GM12872 (cell line): ENCODE data around the gene PHC2.

ENCODE experiments used
- TF ChIP-seq, protein P1 (sequence below): IDR thresholded peaks from 3 replicates; pipeline ENCODE4 v1.5.1; 2011; ENCODE audit warnings: low read depth, mild to moderate bottlenecking, low read length, moderate library complexity; ENCODE audit not compliant: insufficient read depth

Gene PHC2

DNA sequence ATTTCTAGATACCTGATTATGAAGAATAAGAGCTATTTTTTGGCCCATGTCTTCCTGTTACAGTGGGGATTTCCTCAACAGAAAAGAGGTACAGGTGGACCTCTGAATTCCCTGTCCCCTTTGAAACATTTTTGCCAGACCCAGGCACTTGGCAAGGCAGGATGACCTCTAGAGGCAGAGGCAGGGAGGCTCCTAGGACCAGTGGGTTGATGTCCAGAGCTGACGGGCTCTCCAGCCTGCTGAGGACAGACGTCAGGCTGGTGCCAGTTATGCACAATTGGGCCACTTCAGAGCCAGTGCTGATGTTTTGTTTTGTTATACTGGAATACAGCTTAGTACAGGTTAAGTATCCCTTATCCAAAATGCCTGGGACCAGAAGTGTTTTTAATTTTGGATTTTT is 91.5 kb downstream of the PHC2 start:
- TF ChIP-seq, protein P1, sequence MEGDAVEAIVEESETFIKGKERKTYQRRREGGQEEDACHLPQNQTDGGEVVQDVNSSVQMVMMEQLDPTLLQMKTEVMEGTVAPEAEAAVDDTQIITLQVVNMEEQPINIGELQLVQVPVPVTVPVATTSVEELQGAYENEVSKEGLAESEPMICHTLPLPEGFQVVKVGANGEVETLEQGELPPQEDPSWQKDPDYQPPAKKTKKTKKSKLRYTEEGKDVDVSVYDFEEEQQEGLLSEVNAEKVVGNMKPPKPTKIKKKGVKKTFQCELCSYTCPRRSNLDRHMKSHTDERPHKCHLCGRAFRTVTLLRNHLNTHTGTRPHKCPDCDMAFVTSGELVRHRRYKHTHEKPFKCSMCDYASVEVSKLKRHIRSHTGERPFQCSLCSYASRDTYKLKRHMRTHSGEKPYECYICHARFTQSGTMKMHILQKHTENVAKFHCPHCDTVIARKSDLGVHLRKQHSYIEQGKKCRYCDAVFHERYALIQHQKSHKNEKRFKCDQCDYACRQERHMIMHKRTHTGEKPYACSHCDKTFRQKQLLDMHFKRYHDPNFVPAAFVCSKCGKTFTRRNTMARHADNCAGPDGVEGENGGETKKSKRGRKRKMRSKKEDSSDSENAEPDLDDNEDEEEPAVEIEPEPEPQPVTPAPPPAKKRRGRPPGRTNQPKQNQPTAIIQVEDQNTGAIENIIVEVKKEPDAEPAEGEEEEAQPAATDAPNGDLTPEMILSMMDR, result no peak

DNA sequence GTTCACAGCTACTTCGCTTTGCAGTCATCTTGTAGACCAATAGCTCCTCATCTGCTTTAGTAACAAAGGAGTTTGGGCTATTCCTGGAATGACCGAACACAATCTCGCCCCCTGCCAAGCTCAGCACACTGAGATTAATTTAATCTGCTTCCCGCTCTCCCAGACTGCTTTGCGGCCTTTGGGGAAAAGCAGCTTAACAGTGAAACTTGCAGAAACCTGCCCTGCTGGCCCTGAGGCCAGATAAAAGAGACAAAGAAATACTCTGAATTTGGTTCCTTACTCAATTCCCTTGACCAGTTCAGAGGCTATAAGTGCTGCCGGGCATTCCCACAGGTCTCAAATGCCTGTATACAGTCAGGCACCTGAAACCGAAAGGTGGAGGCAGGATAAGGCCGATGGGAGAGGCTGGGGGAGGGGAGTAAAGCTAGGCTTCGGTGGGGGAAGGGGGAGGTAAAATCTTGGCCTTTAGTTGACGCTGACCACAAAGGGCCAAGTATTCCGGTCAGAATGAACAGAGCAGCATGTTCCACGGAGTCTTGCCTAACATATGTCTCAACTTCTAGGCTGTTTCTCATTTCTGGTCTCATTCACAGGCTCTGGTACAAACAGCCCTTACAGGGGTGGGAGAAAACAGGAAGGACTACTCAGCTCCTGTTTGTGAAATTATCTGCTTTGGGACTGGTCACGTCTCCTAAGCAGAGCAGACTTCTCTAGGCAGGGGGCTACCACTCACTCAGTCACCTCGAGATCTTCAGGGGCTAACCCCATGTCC is 92.3 kb downstream of the PHC2 start:
- TF ChIP-seq, protein P1, result no peak

DNA sequence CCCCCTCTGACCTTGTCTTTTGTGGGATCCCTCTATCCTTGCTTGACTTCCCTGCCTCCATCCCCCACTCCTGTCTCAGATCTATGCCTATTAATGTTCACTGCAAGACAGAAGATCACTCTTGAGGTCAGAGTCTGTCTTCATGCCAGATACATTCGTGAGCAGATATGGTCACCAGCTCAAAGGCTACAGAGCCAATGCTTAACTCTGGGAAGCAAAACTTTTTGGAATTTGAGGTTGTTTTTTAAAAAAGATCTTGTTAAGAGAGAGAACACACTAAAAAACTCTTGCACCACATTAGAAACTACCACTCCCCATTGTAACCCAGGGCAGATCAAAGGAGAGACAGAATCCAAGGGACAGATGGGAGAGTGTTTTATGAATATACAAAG is 92.9 kb downstream of the PHC2 start:
- TF ChIP-seq, protein P1, result no peak

DNA sequence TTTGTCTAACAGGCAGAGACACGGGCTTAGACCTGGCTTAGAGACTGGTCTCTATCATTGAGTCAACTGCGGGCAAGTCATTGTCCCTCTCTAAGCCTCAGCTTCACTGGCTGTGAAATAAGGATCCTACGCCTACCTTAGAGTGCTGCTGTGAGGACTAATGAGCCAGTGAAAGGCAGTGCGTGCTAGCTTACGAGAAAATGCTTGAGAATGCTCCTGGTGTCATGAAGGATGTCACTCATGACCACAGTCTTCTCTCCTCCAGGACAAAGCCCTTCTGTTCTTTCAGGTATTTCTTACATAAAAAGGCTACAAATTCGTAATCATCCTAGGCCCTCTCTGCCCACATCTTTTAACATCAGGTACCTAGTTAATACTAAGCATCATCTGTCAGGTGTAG is 93.5 kb downstream of the PHC2 start:
- TF ChIP-seq, protein P1, result no peak

DNA sequence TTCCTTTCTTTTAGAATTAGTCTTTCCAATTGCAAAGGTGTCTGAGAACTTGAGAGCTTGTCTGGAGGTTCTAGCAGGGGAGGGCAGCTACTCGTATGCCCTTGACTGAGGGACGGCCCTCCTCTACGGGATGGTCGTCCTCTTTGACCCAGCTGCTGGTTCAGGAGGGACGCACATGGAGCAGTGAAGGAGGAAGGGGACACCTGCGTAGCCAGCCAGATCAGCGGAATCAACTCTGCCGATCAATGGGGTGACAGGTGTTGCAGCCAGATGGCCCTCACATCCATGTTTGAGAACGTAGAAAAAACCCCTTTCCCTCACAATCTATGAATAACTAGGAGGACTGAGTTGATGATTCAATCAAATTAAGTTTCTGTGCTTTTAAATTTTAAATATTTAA is 94.3 kb downstream of the PHC2 start:
- TF ChIP-seq, protein P1, result no peak

DNA sequence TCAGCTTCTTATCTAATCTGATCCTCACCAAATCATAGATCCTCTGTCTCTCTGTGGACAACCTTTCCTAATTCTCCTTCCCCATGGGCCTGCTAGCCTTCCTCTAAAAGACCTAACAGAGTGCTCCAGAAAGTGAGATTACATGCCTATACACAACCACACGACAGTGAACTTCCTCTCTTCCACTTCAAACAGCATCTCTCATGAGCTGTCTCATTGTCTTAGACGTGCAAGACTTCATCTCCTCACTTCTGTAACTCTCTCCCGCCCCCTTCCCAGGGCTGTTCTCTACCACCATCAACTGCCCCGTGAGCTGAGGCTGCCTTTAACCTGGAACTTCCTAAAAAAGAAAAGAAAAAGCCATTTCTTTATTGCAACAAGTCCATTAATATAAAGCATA is 95.9 kb downstream of the PHC2 start:
- TF ChIP-seq, protein P1, result no peak

DNA sequence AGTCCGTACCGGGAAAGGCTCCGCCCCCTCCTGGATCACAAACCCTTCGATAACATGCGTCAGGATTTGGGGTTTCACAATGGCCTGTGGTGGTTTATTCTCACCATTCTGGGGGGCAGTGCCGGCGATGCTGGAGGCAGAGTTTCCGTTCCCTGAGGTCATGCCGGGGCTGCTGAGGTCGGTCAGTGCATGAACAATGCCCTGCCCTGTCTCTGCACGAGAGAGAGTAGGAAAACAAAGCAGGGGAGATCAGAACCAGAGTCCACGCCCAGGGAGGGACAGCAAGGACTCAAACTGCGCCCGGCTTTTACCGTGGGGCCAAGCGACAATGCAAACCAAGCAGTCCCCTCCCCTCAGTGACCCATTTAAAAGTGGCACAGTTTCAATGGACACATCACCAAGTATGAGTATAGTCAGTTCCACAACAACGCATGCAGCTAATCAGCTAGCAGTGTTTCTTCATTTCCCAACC is 96.8 kb downstream of the PHC2 start:
- TF ChIP-seq, protein P1, result no peak

DNA sequence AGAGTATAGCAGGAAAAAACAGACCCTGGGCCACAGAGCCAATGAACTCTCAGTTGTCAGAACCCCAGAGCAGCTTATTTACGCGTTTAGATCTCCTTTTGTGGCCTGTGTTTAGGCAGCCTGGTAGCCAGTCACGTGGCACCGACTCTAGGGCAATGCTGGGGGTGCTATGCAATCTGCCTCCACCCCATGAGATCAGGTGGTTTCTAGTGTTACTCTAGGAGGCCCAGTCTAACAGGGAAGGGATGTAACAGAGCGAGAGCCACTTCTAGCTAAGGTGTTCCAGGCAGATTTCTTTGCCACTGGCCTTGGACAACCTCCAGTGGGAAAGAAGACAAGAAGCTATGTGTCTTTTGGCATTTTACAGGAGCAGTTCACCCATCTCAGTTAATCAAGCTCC is 98.0 kb downstream of the PHC2 start:
- TF ChIP-seq, protein P1, result no peak
